Neuronal stem cell (in vitro differentiated cells): ENCODE results near the gene F11R.

ENCODE experiments used
- DNase-seq: peaks from one replicate; pipeline ENCODE4 v3.0.0-alpha.2; 2013; ENCODE audit warnings: low spot score
- H2AFZ ChIP-seq: one replicate; pipeline ENCODE4 v1.6.1; 2013; ENCODE audit warnings: mild to moderate bottlenecking, low read length, inconsistent platforms
- H2AK5ac ChIP-seq: 2 replicates; pipeline ENCODE4 v1.6.1; 2013; ENCODE audit warnings: low read depth, mild to moderate bottlenecking, inconsistent platforms, low read length, moderate library complexity, mixed read lengths
- H2BK120ac ChIP-seq: 2 replicates; pipeline ENCODE4 v1.6.1; 2013; ENCODE audit warnings: low read depth, mild to moderate bottlenecking, inconsistent platforms, low read length, moderate library complexity, mixed read lengths
- H2BK12ac ChIP-seq: one replicate; pipeline ENCODE4 v1.6.1; 2013; ENCODE audit warnings: low read length, inconsistent platforms
- H2BK15ac ChIP-seq: 2 replicates; pipeline ENCODE4 v1.6.1; 2013; ENCODE audit warnings: mild to moderate bottlenecking, low read length, inconsistent platforms, mixed read lengths
- H2BK5ac ChIP-seq: one replicate; pipeline ENCODE4 v1.6.1; 2013; ENCODE audit warnings: inconsistent platforms, mild to moderate bottlenecking, low read length, moderate library complexity
- H3K14ac ChIP-seq: one replicate; pipeline ENCODE4 v1.6.1; 2013; ENCODE audit warnings: low read length, inconsistent platforms
- H3K18ac ChIP-seq: 2 replicates; pipeline ENCODE4 v1.6.1; 2013; ENCODE audit warnings: low read length, inconsistent platforms
- H3K23ac ChIP-seq: 2 replicates; pipeline ENCODE4 v1.6.1; 2013; ENCODE audit warnings: low read depth, mild to moderate bottlenecking, mixed read lengths, low read length, inconsistent platforms; ENCODE audit not compliant: poor library complexity
- H3K27ac ChIP-seq: replicated peaks from 3 replicates; pipeline ENCODE4 v1.5.1; 2013; ENCODE audit warnings: low read length, inconsistent platforms
- H3K27me3 ChIP-seq, 3 experiments: 2 replicates each; pipeline ENCODE4 v1.6.1; 2013; ENCODE audit warnings: low read length in 3 of 3, mild to moderate bottlenecking in 2 of 3, inconsistent platforms in 1 of 3, low read depth in 1 of 3, mixed read lengths in 1 of 3, moderate library complexity in 1 of 3; ENCODE audit not compliant: control insufficient read depth in 3 of 3, insufficient read depth in 3 of 3
- H3K36me3 ChIP-seq, 2 donors: replicated peaks in 1 of 2; 2 replicates each; pipeline ENCODE4 v1.6.1; 2013; ENCODE audit warnings: low read length in 2 of 2; ENCODE audit not compliant: control insufficient read depth in 2 of 2, insufficient read depth in 2 of 2
- H3K4ac ChIP-seq: 2 replicates; pipeline ENCODE4 v1.6.1; 2013; ENCODE audit warnings: inconsistent platforms, mild to moderate bottlenecking, low read length, moderate library complexity
- H3K4me1 ChIP-seq, 2 donors: 1 replicate in 1 of 2; 2 replicates in 1 of 2; pipeline ENCODE4 v1.6.1; 2013; ENCODE audit warnings: low read length in 2 of 2, low read depth in 1 of 2; ENCODE audit not compliant: control insufficient read depth in 2 of 2, insufficient read depth in 1 of 2
- H3K4me2 ChIP-seq: one replicate; pipeline ENCODE4 v1.6.1; 2013; ENCODE audit warnings: mild to moderate bottlenecking, low read length, inconsistent platforms; ENCODE audit not compliant: insufficient read depth, poor library complexity, severe bottlenecking
- H3K4me3 ChIP-seq, 2 donors: 2 replicates each; pipeline ENCODE4 v1.5.1; 2013; ENCODE audit warnings: low read length in 2 of 2, mild to moderate bottlenecking in 2 of 2, inconsistent platforms in 1 of 2, moderate library complexity in 1 of 2
- H3K79me1 ChIP-seq: one replicate; pipeline ENCODE4 v1.6.1; 2013; ENCODE audit warnings: low read depth, mild to moderate bottlenecking, inconsistent platforms, low read length, moderate library complexity
- H3K9ac ChIP-seq: one replicate; pipeline ENCODE4 v1.6.1; 2013; ENCODE audit warnings: mild to moderate bottlenecking, low read depth, low read length, inconsistent platforms; ENCODE audit not compliant: poor library complexity
- H3K9me3 ChIP-seq, 2 donors: replicated peaks in 1 of 2; 2 replicates each; pipeline versions ENCODE3 to v1.6.1; 2013; ENCODE audit warnings: low read length in 2 of 2, mild to moderate bottlenecking in 2 of 2, inconsistent platforms in 1 of 2, low read depth in 1 of 2, mixed read lengths in 1 of 2, moderate library complexity in 1 of 2; ENCODE audit not compliant: control insufficient read depth in 2 of 2, insufficient read depth in 1 of 2
- H4K8ac ChIP-seq: one replicate; pipeline ENCODE4 v1.6.1; 2013; ENCODE audit warnings: low read depth, mild to moderate bottlenecking, inconsistent platforms, low read length, moderate library complexity
- H4K91ac ChIP-seq: one replicate; pipeline ENCODE4 v1.6.1; 2013; ENCODE audit warnings: low read length, low read depth, mild to moderate bottlenecking, inconsistent platforms; ENCODE audit not compliant: poor library complexity
- WGBS, 2 donors: extraction: QIAGEN DNeasy Blood & Tissue Kit; methylation state at CpG; one replicate each; pipeline ENCODE4 v1.1.7; 2013; ENCODE audit warnings: missing lambda C conversion rate in 2 of 2, mixed read lengths in 1 of 2; ENCODE audit not compliant: insufficient read length in 2 of 2, insufficient replicate concordance in 1 of 2; ENCODE audit errors: extremely low coverage in 2 of 2; 5-methylcytosine and 5-hydroxymethylcytosine counted together

Gene F11R

DNA sequence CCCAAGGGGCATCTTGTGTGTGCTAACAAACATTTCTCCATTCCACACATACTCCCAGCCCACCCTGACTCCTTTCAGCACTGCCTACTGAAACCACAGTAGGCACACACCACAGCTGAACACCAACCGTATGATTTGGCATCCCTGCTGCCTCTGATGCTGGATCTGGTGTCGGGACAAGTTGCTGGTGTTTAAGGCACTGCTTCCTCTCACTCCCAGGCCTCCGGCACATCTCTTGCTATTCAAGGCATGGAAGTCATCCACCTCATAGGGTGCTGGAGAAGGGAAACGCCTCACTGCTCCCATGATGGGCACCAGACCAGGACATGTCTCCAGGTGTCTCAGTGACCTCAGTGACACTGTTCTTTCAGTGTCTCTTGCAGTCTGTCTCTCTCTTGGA is 64.0 kb downstream of the F11R start:
- Histone ChIP-seq H4K8ac (no peak overlapping the region), H2AFZ (no peak overlapping the region), H2BK5ac (no peak overlapping the region), H3K4me3 (no peak overlapping the region), H3K27me3 (no peaks in the 10 kb centered on the region), H3K27ac (no peak overlapping the region), H3K4me2 (no peak overlapping the region), H4K91ac (no peak overlapping the region), H3K23ac (peak overlapping the region; percentile 18), H3K79me1 (no peaks in the 10 kb centered on the region), H2BK12ac (no peak overlapping the region), H3K18ac (peak overlapping the region; percentile 84), H3K36me3 (no peaks in the 10 kb centered on the region), H2AK5ac (no peak overlapping the region), H2BK120ac (no peak overlapping the region), H3K9me3 (no peaks in the 10 kb centered on the region), H3K4me1 (peaks cover 0 to 3% of the 10 kb centered on the region in 2 donors), H2BK15ac (no peak overlapping the region), H3K14ac (no peak overlapping the region), H3K9ac (no peak overlapping the region), H3K4ac (no peak overlapping the region)
- WGBS, 2 donors, result no CpG with 5 or more reads among the region's 4 CpGs
- no peak for DNase-seq

- Histone ChIP-seq H3K4ac (no peak within 1 kb of the TSS), H2AK5ac (peak within 1 kb of the TSS; percentile 92), H2BK5ac (no peak within 1 kb of the TSS), H3K4me1 (peaks cover 0 to 3% of the 10 kb centered on the region in 2 donors), H3K9ac (peak within 1 kb of the TSS; percentile 33), H2AFZ (no peak within 1 kb of the TSS), H4K8ac (peak within 1 kb of the TSS; percentile 93), H3K23ac (peak within 1 kb of the TSS; percentile 87), H3K79me1 (no peaks in the 10 kb centered on the region), H3K18ac (peak within 1 kb of the TSS; percentile 75), H4K91ac (no peak within 1 kb of the TSS), H2BK15ac (peak within 1 kb of the TSS; percentile 70), H3K27me3 (no peaks in the 10 kb centered on the region), H3K14ac (peak within 1 kb of the TSS; percentile 10), H3K4me2 (no peak within 1 kb of the TSS), H3K27ac (no peak within 1 kb of the TSS), H3K36me3 (no peaks in the 10 kb centered on the region), H3K9me3 (no peaks in the 10 kb centered on the region), H2BK120ac (no peak within 1 kb of the TSS), H2BK12ac (peak within 1 kb of the TSS; percentile 68), H3K4me3 (no peak within 1 kb of the TSS)
- WGBS, 2 donors, result no CpG with 5 or more reads among the region's 8 CpGs
- peak; percentile 48 for DNase-seq
Observed at GRCh38 chr1:160954158-160955104, 66.5 kb downstream of the F11R start, which contains the start of gene ITLN2. ITLN2 (minus strand) TSS chr1:160954809; CDS start chr1:160954741, 68 bp downstream.

GRCh38 chr1:160953030-160953429 is 67.9 kb downstream of the F11R start:
- DNase-seq, result no peak
- H4K8ac ChIP-seq, result no peak overlapping the region

DNA sequence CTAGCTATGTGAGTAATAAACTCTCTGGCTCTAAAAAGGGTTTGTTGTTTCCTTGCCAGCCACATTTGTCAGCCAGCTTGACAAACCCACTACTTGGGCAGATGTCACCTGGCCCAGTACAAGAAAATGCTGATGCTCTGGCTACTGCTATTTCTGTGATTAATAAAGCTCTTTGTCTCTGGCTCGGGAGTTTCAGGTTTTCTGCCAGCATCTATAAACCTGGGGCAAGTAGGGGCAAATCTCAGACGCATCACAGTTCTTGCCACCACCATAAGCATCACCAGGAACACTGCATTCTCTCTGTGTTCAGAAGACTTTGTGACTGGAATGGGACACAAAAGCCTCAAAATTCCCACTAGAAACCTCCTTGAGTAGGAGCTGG is 68.8 kb downstream of the F11R start:
- Histone ChIP-seq H3K36me3 (no peaks in the 10 kb centered on the region), H2AFZ (no peak overlapping the region), H3K4me1 (peaks cover 0 to 8% of the 10 kb centered on the region in 2 donors), H3K4ac (no peak overlapping the region), H3K4me3 (no peak overlapping the region), H2BK5ac (no peak overlapping the region), H2BK12ac (no peak overlapping the region), H2BK15ac (no peak overlapping the region), H3K9me3 (no peaks in the 10 kb centered on the region), H3K27ac (no peak overlapping the region), H3K79me1 (no peaks in the 10 kb centered on the region), H3K4me2 (no peak overlapping the region), H3K27me3 (no peaks in the 10 kb centered on the region), H3K23ac (no peak overlapping the region), H4K8ac (no peak overlapping the region), H3K18ac (no peak overlapping the region), H2BK120ac (no peak overlapping the region), H2AK5ac (no peak overlapping the region), H3K14ac (no peak overlapping the region), H4K91ac (no peak overlapping the region), H3K9ac (no peak overlapping the region)
- DNase-seq, result no peak
- WGBS, 2 donors, result no CpG with 5 or more reads among the region's 2 CpGs

More at GRCh38 chr1:160953030-160953429, 67.9 kb downstream of the F11R start:
- Histone ChIP-seq H3K27me3 (no peaks in the 10 kb centered on the region), H3K79me1 (no peaks in the 10 kb centered on the region), H3K27ac (no peak overlapping the region), H3K9ac (no peak overlapping the region), H3K4ac (no peak overlapping the region), H3K14ac (no peak overlapping the region), H3K18ac (no peak overlapping the region), H3K4me2 (no peak overlapping the region), H3K4me1 (peaks cover 0 to 3% of the 10 kb centered on the region in 2 donors), H3K4me3 (no peak overlapping the region), H2BK15ac (no peak overlapping the region), H3K9me3 (no peaks in the 10 kb centered on the region), H2AK5ac (peak overlapping the region; percentile 38), H2AFZ (no peak overlapping the region), H3K36me3 (no peaks in the 10 kb centered on the region), H2BK12ac (no peak overlapping the region), H2BK120ac (no peak overlapping the region), H3K23ac (no peak overlapping the region), H4K91ac (no peak overlapping the region), H2BK5ac (no peak overlapping the region)
- no CpG with 5 or more reads among the region's 3 CpGs for WGBS, 2 donors
